Endothelial cell of hepatic sinusoid (primary cell): ENCODE measurements around the gene HLX.

Experiments used
- in situ Hi-C: cut with HindIII; loops from 2 replicates; pipeline ENCODE4 v1.10.0; 2017; ENCODE audit warnings: low sequenced_read_pairs

HLX gene

DNA sequence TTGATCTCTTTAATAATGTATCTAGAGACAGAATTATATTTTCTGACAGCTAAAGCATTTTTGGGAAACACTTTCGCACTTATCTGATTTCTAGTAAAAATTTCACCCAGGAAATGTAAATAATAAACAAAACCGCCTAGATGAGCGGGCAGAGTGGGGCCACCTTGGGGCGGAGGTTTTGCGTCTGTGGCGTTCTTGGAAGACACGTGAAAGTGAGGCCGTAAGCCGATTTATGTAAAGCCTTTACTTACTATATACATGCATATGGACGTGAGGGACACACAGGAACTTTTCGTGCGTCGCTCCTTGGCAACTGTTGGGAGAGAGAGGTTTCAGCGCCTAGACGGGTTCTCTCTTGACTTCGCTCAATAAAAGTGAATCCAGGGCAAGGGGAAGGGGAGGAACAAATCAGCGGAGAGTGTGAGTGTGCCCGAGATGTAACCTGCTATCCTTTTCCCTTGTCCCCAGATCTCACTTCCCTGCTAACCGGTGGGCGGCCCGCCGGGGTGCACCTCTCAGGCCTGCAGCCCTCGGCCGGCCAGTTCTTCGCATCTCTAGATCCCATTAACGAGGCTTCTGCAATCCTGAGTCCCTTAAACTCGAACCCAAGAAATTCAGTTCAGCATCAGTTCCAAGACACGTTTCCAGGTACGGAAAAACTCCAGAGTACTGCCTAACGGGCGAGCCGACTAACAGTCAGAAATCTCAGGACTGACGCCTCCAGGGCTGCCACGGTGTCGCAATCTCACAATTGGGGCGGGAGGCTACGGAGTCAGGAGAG lies 1.7 kb downstream of the HLX start:
- in situ Hi-C loops: loop anchor here (25.0 kb wide), 1 partner anchor 556 kb away; no protein-coding TSS in a partner anchor

- in situ Hi-C loops: loop anchor here (25.0 kb wide), 1 partner anchor 555 kb away; no protein-coding TSS in a partner anchor
These were observed 3.0 kb downstream of the HLX start for GRCh38 chr1:220882061-220882891.

DNA sequence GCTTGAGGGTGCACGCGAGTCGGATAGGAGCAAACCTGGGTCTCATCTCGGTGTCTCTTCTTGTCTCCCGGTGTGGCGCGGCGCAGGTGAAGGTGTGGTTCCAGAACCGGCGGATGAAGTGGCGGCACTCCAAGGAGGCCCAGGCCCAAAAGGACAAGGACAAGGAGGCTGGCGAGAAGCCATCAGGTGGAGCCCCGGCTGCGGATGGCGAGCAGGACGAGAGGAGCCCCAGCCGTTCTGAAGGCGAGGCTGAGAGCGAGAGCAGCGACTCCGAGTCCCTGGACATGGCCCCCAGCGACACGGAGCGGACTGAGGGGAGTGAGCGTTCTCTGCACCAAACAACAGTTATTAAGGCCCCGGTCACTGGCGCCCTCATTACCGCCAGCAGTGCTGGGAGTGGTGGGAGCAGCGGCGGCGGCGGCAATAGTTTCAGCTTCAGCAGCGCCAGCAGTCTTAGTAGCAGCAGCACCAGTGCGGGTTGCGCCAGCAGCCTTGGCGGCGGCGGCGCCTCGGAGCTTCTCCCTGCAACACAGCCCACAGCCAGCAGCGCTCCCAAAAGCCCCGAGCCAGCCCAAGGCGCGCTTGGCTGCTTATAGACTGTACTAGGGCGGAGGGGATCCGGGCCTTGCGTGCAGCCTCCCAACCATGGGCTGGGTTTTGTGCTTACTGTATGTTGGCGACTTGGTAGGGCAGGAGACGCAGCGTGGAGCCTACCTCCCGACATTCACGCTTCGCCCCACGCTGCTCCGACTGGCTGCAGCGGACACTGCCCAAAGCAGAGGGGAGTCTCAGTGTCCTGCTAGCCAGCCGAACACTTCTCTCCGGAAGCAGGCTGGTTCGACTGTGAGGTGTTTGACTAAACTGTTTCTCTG lies 5.1 kb downstream of the HLX start:
- in situ Hi-C loops: loop anchor here (25.0 kb wide), 1 partner anchor 553 kb away; no protein-coding TSS in a partner anchor

DNA sequence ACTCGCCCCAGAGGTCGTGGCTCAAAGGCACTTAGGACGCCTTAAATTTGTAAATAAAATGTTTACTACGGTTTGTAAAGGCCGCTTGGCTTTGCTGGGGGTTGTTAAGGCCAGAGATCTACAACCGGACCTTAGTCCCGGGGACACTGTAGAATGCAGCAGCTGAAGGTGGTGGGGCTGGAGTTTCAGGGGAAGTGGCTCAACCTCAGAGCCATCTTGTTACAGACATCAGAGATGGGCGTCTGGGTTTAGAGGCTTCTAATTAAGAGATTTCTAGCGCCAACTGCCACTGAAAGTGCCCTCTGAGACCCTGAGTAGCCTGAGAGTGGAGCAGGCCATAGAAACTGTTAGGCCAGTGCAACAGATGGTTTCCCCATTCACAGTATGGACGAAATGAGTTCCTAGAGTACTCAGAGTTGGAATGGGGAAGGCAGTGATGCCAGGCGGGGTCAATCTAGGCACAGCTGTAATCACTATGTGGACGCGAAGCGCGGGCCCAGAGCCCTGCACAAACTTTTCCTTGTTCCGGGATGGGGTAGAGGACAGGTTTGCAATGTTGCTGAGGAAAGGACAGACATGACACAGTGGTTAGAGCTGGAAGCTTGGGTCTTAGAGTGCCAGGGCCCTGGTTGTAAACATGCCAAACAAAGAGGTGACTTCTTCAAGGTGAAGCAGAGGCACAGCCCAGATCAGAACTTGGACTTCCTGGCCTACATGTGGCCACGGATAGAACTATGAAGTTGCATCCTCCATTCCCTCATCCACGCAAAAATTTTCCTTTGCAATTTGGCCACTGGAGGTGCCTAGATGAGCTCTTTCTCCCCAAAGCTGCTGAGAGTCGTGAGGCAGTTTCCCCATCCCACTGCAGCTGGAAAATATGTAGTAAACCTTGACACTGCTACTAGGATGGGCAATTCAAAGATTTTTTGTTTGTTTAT lies 6.0 kb downstream of the HLX start:
- in situ Hi-C loops: loop anchor here (5.0 to 25.0 kb wide), 3 partner anchors 37 to 552 kb away; no protein-coding TSS in a partner anchor

GRCh38 chr1:220885971-220886370 lies 6.7 kb downstream of the HLX start:
- in situ Hi-C loops: loop anchor here (5.0 to 25.0 kb wide), 3 partner anchors 36 to 551 kb away; no protein-coding TSS in a partner anchor

DNA sequence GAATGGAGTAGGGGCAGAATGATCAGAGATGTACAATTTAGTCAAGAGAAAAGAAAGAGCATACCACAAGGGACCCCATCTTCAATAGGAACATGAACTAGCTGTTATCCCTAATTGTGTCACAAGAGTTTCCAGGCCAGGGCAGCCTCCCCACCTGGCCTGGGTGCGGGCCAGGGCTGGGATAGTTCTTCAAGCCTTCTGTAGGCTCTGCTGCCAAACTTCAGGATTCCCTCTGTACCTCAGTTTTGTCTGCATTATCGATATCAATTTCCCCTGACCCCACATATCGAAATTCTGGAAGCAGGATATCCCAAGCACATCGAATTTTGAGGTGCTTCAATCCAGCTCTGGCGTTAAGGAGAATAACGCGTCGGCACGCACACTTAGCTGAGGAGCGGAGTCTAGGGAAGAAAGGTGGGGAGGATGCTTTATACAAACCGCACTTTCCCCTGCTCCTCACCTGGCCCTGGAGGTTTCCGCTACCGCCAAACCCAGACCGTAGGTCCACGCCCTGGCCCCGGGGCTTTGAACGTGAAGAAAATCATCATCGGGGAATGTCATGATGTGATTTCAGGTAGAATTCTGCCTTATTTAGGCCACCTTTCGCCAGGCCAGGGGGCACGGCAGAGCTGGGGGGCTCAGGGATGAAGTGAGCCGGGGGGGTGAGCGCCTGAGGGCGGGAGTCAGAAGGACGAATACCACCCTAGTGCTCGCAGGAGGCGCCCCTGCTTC lies 7.4 kb downstream of the HLX start:
- in situ Hi-C loops: loop anchor here (5.0 to 25.0 kb wide), 3 partner anchors 36 to 551 kb away; no protein-coding TSS in a partner anchor

DNA sequence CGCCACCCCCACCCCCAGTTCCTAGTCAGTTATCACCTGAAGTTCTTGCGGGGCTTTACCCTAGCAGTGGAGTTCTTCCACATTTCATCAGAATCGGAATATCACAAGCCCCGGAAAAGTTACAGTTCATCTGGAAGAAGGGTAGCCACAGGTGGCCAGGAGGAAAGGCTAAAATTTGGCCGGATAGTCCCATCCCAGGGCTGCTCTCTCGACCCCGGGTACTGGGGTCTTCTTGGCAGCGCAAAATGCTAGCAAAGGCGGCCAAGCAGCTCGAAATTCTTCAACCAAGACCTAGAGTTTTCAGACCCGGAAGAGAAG lies 7.9 kb downstream of the HLX start:
- in situ Hi-C loops: loop anchor here (5.0 to 25.0 kb wide), 3 partner anchors 35 to 550 kb away; no protein-coding TSS in a partner anchor

DNA sequence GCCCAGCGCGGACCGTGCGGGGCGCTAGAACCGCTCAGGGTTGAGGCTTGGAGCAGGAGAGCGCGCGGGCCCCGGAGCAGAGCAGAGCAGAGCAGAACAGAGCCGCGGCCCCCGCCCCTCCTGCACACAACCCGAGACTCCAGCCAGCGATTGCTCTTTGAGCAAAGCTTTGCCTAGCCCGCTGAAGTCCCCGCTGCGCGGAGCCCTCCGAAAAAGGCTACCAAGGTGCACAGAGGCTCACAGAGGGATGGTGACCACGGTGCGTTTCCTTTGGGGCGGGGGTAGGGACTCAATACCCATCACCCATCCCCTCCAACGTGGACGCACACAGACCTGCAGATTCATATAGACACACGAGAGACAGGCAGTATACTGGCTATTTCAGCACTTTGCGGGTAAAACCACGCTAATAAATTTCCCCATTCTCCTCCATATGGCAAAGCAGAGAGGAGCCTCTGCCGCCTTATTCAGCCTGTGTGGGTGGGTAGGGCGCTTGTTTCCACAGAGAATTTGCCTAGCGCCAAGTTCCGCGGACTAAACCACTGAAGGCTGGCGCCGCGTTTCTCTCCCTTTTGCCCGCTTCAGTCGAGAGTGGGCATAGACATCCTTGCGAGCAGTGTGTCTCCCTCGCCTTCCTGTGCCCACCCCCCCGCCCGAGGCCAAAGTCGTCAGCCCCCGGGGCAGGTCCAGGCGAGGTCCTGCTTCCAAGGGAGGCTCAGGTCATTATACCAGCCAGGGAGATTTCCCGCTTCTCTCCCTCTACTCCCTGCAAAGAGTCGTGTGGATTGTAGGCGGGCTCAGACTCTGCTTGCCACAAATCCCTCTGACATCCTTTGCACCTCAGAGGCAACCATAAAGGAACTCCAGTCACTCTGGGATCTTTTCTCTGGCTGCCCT lies 8.5 kb downstream of the HLX start:
- in situ Hi-C loops: loop anchor here (5.0 to 25.0 kb wide), 3 partner anchors 35 to 550 kb away; no protein-coding TSS in a partner anchor

- in situ Hi-C loops: loop anchor here (5.0 to 25.0 kb wide), 3 partner anchors 34 to 549 kb away; no protein-coding TSS in a partner anchor
These were observed 9.3 kb downstream of the HLX start for GRCh38 chr1:220888417-220888986.

DNA sequence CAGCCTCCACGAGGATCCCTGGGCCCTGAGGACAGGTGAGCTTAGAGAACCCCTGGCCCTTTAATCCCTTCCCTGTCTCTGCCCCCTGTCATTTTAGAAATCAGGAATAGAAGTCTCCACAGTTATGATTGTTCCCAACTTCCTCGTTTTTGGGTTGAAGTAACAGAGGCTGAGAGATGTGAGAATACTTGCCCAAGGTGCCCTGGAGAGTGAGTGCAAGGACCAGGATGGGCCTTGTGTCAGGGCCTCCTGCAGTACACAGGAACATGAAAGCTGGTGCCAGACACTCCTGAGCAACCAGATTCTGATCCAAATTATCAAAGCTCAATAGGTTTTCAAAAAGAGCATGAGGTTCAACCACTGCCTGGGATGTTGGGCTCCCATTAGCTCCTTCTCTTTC lies 10.1 kb downstream of the HLX start:
- in situ Hi-C loops: loop anchor here (5.0 to 25.0 kb wide), 3 partner anchors 33 to 548 kb away; no protein-coding TSS in a partner anchor

DNA sequence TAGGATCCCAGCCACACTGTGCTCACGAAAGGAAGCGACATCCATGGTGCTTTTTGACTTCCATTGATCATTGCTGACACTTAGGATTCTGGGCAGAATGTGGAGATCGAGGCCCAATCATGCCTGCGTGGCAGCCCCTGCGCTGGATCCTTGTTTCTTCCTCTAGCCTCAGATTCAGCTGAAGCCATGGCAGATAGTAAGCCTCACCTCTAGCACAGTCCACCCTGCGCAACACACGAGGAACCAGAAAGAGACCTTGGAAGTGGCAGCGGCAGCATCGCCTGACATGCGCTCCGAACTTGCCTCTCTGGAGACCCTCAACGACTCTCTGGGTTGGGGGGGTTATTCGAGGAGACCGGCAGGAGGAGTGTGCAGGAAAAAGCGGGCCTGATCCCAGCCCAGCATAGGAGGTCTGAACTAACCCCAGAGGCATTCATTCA lies 10.6 kb downstream of the HLX start:
- in situ Hi-C loops: loop anchor here (5.0 to 25.0 kb wide), 3 partner anchors 32 to 547 kb away; no protein-coding TSS in a partner anchor

GRCh38 chr1:220890602-220891001 lies 11.4 kb downstream of the HLX start:
- in situ Hi-C loops: loop anchor here (25.0 kb wide), 1 partner anchor 547 kb away; no protein-coding TSS in a partner anchor

DNA sequence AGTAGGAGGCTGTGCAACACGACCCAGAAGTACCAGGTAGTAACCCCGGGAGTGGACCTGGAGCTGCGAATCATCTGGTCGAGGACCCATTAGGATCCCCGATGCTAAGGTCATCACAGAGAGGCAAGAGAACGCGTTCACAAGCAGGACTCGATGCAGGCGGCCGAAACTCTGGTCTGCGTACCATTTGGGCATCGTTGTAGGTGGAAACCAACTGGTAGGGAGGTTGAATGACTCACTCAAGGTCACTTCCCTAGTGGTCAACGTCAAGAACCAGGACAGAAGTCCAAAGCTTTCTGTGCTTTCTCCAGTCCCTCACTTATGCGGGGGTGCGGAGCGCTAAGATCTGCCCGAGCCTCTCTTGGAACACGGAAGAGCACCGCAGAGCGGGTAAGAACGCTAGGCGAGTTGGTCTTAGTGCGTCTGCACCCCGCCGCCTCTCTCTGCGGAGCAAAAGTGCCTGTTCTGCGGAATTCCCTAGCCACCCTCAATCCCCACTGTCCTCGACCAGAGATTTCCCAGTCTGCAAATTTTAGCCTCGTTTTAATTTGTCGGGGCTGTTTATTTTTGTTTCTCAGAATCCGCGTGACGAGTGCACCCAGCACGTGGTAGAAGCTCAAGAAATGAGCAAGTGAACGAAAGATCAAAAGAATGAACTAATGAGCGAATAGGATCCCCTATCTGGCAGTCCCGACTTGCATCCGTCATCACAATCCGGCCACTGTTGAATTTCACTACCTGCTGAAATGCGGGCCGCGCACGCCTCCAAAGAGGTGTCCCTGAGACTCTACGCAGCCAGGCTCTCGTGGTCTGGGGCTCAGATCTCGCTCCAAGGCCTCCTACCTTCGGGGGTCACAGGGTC lies 12.2 kb downstream of the HLX start:
- in situ Hi-C loops: loop anchor here (25.0 kb wide), 1 partner anchor 546 kb away; no protein-coding TSS in a partner anchor

DNA sequence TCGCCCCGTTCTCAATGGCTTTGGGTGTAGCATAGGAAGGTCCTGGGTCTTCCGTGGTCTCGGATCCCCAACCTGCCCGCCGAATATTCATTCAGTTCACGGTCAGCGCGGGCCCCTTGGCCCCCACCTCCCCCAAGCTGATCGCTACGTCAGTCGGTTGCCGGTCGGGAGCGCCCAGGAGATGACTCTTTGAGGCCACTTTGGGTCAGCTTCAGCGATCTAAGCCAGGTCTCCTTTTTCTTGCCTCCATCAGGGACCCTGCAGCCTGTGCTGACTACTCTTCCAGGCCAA lies 12.8 kb downstream of the HLX start:
- in situ Hi-C loops: loop anchor here (25.0 kb wide), 1 partner anchor 545 kb away; no protein-coding TSS in a partner anchor

DNA sequence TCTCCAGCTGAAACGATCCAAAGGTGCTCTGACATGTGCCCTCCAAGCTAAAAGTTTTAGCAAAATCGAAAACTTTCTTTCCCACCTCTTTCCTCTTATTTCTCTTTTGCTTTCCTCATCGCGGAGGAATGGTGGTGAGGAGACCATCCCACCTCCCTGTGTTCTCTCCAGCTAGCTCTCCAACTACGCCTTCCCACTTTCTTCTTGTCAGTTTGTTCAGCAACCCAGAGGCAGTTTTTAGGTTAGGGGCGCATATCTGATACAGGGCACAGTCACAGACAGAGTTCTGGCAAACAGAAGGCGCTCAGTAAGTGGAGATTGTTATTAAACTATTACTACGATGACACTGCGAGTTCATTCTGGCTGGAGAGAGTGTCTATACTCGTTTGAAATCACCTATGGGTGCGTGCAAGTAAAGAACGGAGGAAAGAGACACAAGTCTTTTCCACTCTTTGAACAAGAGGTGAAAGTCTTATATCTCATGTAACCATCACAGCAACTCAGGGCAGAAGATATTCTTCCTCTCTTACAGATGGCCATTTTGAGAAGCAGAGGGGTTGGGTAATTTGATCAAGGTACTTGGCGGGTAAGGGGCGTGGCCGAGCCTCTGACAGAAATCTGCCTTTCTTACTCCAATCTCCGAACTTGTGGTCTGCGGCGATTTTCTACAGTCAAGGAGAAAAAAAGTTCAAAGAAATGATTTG lies 13.9 kb downstream of the HLX start:
- in situ Hi-C loops: loop anchor here (25.0 kb wide), 1 partner anchor 544 kb away; no protein-coding TSS in a partner anchor

- in situ Hi-C loops: loop anchor here (25.0 kb wide), 1 partner anchor 544 kb away; no protein-coding TSS in a partner anchor
These were observed 14.4 kb downstream of the HLX start for GRCh38 chr1:220893701-220894024.
